Measurements from ENCODE around the gene GADD45GIP1. TPM values are rescaled to one million over a fixed set of nuclear protein-coding genes. Genes with fewer than 3 reads are reported as not detected.

GADD45GIP1 gene
- polyA plus RNA-seq, 2 of the 4 experiments (the other 2 are of a cell fraction), result 26.4 to 31.1 TPM

DNA sequence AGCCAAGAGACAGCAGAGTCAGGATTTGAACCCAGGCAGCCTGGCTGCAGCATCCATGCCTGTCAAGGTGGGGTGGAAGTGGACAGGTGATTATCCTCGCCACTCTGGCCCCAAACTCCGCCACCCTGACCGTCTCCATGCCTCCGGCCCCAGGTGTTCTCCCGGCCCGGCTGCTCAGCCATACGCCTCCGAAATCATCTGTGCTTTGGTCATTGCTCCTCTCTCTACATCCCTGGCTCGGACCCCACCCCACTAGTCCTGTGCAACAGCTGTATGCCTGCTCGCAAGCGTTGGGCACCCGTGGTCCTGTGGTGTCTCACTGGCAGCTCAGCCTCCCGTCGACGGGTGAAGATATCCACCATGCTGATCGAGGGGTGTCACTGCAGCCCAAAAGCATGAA lies 16.2 kb upstream of the GADD45GIP1 start:
- WGBS (ENCODE audit: missing lambda C conversion rate), result 94% methylated on average over 15 of the region's 16 CpGs
- H3K4me1 ChIP-seq, result peaks cover 15% of the 10 kb centered on the region; the same call in 2 of the 3 replicates
- no peaks in the 10 kb centered on the region for H3K9me3 ChIP-seq
- ATAC-seq, result no peak
- H3K4me2 ChIP-seq, result no peak overlapping the region
- FAIRE-seq, result no peak
- no peak for DNase-seq (ENCODE audit: low read depth in 1 of 2, low spot score in 1 of 2)
- H3K27ac ChIP-seq, result no peak overlapping the region
- TF ChIP-seq HDAC2 (IDR thresholded peaks at IDR 0.05), result no peak
- TF ChIP-seq, protein P1, sequence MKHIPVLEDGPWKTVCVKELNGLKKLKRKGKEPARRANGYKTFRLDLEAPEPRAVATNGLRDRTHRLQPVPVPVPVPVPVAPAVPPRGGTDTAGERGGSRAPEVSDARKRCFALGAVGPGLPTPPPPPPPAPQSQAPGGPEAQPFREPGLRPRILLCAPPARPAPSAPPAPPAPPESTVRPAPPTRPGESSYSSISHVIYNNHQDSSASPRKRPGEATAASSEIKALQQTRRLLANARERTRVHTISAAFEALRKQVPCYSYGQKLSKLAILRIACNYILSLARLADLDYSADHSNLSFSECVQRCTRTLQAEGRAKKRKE (CRISPR knock-in tag; IDR thresholded peaks at IDR 0.05; ENCODE audit: low read depth), result no peak
- TF ChIP-seq KDM1A (IDR thresholded peaks at IDR 0.05; ENCODE audit: low read depth), result no peak
- no peak for TF ChIP-seq RARB (CRISPR knock-in tag; IDR thresholded peaks at IDR 0.05)
- TF ChIP-seq HMGXB4 (CRISPR knock-in tag; IDR thresholded peaks at IDR 0.05; ENCODE audit: borderline replicate concordance), result no peak
- no peak for TF ChIP-seq CHD2 (IDR thresholded peaks at IDR 0.05; ENCODE audit: low read length, partially characterized antibody)
- TF ChIP-seq ZSCAN20 (CRISPR knock-in tag; IDR thresholded peaks at IDR 0.05), result no peak
- TF ChIP-seq HOXB13 (CRISPR knock-in tag; IDR thresholded peaks at IDR 0.05; ENCODE audit: low read depth), result no peak
- no peak for TF ChIP-seq ZNF302 (CRISPR knock-in tag; IDR thresholded peaks at IDR 0.05)
- no peak for TF ChIP-seq ELK1 (IDR thresholded peaks at IDR 0.05; ENCODE audit: low read depth, low read length)
- POLR2A ChIA-PET, result no interaction called here
- CTCF ChIA-PET, result interaction anchor here (0.6 to 16.3 kb wide), 4 partner anchors 7 to 157 kb away, joined by 3 to 309 read pairs (median 58); partner anchors contain the start of gene DAND5
- no peak overlapping the region for H3K4me3 ChIP-seq

GRCh38 chr19:12970070-12970820 lies 13.2 kb upstream of the GADD45GIP1 start:
- POLR2A ChIA-PET, result no interaction called here

GRCh38 chr19:12969292-12969988 lies 12.4 kb upstream of the GADD45GIP1 start, which contains the start of gene DAND5:
Gene DAND5, plus strand, starts transcription at chr19:12969576. Its CDS starts 85 bp downstream, at chr19:12969661.
- 66% methylated on average over 11 of the region's 14 CpGs for WGBS (ENCODE audit: missing lambda C conversion rate)
- ChIA-PET POLR2A (no interaction called here), CTCF (interaction anchor here (1.4 to 6.9 kb wide), 3 partner anchors 7 to 135 kb away, joined by 5 to 114 read pairs (median 9); no protein-coding TSS in a partner anchor)
- H3K4me2 ChIP-seq, result no peak within 1 kb of the TSS
- ATAC-seq, result no peak
- no peak for DNase-seq (ENCODE audit: low read depth in 1 of 2, low spot score in 1 of 2)
- no peaks in the 10 kb centered on the region for H3K9me3 ChIP-seq
- peaks cover 15% of the 10 kb centered on the region; the same call in 2 of the 3 replicates for H3K4me1 ChIP-seq
- H3K27ac ChIP-seq, result peak within 1 kb of the TSS in 1 of 2 experiments; percentile 34; a peak in 2 of 6 replicates
- FAIRE-seq, result no peak
- no peak within 1 kb of the TSS for H3K4me3 ChIP-seq
- TF ChIP-seq, protein P2, sequence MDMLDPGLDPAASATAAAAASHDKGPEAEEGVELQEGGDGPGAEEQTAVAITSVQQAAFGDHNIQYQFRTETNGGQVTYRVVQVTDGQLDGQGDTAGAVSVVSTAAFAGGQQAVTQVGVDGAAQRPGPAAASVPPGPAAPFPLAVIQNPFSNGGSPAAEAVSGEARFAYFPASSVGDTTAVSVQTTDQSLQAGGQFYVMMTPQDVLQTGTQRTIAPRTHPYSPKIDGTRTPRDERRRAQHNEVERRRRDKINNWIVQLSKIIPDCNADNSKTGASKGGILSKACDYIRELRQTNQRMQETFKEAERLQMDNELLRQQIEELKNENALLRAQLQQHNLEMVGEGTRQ (IDR thresholded peaks at IDR 0.05), result no peak
- no peak for TF ChIP-seq KDM5A (IDR thresholded peaks at IDR 0.05)
- no peak for TF ChIP-seq RNF2 (IDR thresholded peaks at IDR 0.05; ENCODE audit: borderline replicate concordance, low read depth)
- no peak for TF ChIP-seq EHMT2 (IDR thresholded peaks at IDR 0.05; ENCODE audit: low read depth)
- no peak for TF ChIP-seq ZNF302 (CRISPR knock-in tag; IDR thresholded peaks at IDR 0.05)

More at GRCh38 chr19:12970070-12970820, 13.2 kb upstream of the GADD45GIP1 start:
- DNase-seq (ENCODE audit: low read depth in 1 of 2, low spot score in 1 of 2) (no peak), ATAC-seq (no peak), FAIRE-seq (no peak)
- peak; percentile 62 for TF ChIP-seq ZFP36 (IDR thresholded peaks at IDR 0.05; ENCODE audit: borderline replicate concordance, partially characterized antibody)
- TF ChIP-seq FOXS1 (CRISPR knock-in tag; IDR thresholded peaks at IDR 0.05), result no peak
- no peak overlapping the region for H3K4me3 ChIP-seq
- no peak overlapping the region for H3K4me2 ChIP-seq
- no peak overlapping the region; a peak in 1 of 6 replicates for H3K27ac ChIP-seq
- WGBS (ENCODE audit: missing lambda C conversion rate), result 92% methylated on average over 7 of the region's 7 CpGs
- peaks cover 19% of the 10 kb centered on the region; the same call in 2 of the 3 replicates for H3K4me1 ChIP-seq
- CTCF ChIA-PET, result interaction anchor here (1.4 to 6.9 kb wide), 2 partner anchors 6 to 123 kb away, joined by 9 to 114 read pairs; no protein-coding TSS in a partner anchor
- no peaks in the 10 kb centered on the region for H3K9me3 ChIP-seq
